ENCODE results near the gene OR10A2.
"Not testable (repeated sequence)": the region's sequence is repeated elsewhere in the genome, so short reads cannot be mapped to it uniquely, and the experiment has no call there.

The OR10A2 gene, protein sequence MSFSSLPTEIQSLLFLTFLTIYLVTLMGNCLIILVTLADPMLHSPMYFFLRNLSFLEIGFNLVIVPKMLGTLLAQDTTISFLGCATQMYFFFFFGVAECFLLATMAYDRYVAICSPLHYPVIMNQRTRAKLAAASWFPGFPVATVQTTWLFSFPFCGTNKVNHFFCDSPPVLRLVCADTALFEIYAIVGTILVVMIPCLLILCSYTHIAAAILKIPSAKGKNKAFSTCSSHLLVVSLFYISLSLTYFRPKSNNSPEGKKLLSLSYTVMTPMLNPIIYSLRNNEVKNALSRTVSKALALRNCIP

GRCh38 chr11:6862961-6863360 is at the start of gene OR10A2:
TSS of gene OR10A2 (plus strand) at chr11:6863057. CDS start at chr11:6869755, 6,698 bp downstream.
- no peak for DNase-seq (ENCODE audit: low read depth)

GRCh38 chr11:6813656-6814055 is 49.2 kb upstream of the OR10A2 start:
- DNase-seq (ENCODE audit: low read depth): no peak

DNA sequence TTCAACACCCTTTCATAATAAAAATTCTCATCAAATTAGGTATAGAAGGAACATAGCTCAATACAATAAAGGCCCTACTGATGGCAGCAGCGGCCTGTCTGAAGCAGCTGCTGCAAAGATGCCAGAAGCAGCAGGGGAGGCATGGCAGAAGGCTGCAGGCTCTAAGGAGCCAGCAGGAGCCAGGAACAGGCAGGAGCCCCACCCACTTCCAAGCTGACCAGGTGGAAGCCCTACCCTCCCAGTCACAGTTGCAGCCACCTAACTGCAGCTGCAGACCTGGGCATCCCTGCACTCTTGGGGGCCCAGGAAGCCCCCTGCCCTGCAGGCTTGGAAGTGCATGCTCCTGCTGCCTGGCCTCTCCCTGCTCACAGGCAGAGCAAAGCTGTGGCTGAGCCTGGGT is 45.2 kb upstream of the OR10A2 start:
- DNase-seq (ENCODE audit: low read depth): no peak

DNA sequence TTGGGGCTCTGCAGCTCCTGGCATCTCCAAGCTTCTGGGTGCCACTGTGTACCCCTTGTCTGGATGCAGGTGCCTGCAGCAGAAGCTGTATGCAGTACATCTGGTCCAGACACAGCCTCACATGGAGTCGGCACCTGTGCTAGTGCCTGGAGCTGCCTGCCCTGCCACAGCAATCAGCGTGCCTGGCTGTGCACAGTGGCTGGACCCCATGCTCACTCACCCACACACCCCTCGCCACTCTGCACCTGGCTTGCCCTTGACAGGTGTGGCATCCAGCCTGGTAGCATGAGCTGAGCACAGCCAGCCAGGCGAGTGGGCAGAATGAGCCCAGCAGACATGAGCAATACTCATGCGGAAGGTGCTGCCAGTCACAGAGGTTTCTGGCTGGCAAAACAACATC is 43.9 kb upstream of the OR10A2 start:
- DNase-seq (ENCODE audit: low read depth): no peak

- DNase-seq (ENCODE audit: low read depth): no peak
These were observed 38.6 kb upstream of the OR10A2 start for GRCh38 chr11:6824136-6824823.

GRCh38 chr11:6825231-6825744 is 37.6 kb upstream of the OR10A2 start:
- DNase-seq (ENCODE audit: low read depth): no peak

- DNase-seq (ENCODE audit: low read depth): no peak
These were observed 34.8 kb upstream of the OR10A2 start for GRCh38 chr11:6828103-6828502.

DNA sequence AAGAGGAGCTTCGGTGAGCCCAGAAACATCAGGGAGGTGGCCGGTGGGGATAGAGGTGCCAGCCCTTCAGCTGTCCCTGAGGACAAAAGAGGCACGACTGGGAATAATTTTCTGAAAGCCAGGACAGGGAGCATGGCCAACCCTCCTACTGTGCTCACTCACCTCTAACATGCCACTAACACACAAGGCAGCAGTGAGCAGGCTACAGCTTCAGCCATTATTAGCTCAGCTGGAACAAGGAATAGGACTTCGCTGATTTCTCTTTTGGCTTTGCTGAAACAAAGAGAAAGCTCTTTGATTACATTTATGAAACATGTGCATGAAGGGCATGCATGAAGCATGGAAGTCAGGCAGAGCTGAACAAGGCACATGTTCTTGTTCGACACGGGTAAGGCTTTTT is 29.5 kb upstream of the OR10A2 start:
- DNase-seq (ENCODE audit: low read depth): no peak

DNA sequence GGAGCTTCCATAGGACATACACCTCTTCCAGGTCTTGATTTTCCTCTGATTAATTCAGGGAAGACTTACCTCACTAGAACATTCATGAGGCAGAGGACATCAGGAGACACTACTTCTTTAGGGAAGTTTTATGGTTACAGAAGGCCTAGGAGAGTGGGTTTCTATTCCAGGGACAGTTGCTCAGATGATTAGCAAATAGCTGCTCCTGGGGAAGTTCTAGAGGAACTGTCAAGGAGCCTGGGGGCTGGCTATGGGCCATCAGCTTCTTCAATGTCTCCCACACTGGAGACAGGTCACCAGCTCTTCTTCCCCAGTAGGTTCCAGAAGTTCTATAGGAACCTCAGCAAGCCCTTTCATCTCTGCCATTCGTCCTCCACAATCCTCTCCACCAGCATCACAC is 28.8 kb upstream of the OR10A2 start:
- DNase-seq (ENCODE audit: low read depth): no peak

- no peak for DNase-seq (ENCODE audit: low read depth)
These were observed 21.2 kb upstream of the OR10A2 start for GRCh38 chr11:6841694-6842093.

DNA sequence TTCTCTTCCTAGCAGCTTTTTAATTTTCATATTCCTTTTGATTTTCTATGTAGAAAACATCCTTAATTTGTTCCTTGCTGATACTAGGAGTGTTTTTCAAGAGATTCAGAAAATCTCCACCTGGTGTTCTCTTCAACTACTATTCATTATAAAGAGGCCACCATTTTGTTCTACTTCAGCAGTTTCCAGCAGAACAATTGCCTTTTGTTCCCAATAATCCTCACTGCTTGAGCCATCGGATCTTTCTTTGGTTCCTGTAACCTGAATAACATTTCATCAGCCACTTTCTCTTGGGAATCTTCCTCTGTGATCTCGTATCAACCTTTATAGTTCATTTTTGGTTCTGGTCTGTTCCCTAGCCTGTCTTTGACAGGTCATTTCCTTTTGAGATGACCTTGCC is 19.2 kb upstream of the OR10A2 start:
- DNase-seq (ENCODE audit: low read depth): no peak

DNA sequence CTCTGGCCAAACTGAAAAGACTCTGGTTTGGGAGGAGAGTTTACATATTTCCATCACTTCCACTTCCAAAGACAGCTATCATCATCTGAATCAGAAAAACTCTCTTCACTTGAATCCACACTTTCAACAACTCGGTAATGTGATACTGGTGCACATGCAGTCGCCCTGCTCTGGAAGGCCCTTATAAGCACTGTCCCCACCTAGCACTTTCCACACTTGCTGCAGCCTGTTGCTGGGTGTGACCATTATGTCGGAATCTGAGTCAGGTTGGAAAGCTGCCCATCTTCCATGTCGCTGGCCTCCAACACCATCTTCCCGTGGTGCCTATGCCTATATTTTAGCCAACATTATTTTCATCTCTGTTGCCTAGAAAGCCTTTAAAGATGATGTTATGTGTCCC is 18.5 kb upstream of the OR10A2 start:
- no peak for DNase-seq (ENCODE audit: low read depth)

GRCh38 chr11:6845383-6845782 is 17.5 kb upstream of the OR10A2 start, which contains the start of gene OR10A5:
TSS of gene OR10A5 (plus strand) at chr11:6845683. CDS start at chr11:6845683, 0 bp downstream.
- no peak for DNase-seq (ENCODE audit: low read depth)

DNA sequence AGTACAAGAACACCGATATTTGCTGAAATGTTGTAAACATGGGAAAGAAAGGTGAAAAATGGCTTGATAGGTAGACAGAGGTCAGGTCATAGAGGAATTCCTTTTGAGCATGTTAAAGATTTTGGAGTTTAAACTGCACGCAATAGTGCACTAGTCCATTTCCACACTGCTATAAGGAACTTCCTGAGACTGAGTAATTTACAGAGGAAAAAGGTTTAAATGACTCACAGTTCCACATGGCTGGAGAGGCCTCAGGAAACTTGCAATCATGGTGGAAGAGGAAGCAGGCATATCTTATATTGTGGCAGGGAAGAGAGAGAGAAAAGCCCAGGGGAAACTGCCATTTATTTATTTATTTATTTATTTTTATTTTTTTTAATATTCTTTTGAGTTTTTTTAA is 12.3 kb upstream of the OR10A2 start:
- DNase-seq (ENCODE audit: low read depth): no peak

- DNase-seq (ENCODE audit: low read depth): not testable (repeated sequence)
These were observed 8.1 kb upstream of the OR10A2 start for GRCh38 chr11:6854801-6855200.

DNA sequence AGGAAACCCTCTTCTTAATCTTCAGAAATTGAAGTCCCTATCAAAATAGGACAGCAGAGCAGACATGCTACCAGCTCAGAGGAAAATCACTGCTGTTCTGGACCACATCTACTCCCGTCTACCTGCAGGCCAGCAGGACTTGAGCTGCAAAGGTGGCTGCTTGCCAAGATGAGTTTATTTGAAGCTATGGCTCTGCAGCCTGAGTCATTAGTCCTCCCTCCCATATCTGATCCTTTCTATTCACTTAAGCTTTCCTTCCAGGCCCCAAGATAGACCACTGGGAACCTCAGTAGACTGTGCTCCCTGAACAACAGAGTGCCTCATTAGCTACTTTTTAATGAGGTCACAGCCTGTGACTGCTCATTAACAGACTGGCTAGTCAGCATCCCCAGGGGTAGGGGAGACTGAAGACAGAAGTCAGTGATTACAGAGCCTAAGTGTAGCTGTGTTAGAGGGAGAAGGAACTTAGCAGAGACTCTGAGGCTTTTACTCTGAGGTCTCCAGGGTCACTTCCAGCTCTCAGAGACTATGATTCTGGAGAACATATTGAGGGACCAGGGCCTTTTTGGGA is 6.8 kb upstream of the OR10A2 start:
- DNase-seq (ENCODE audit: low read depth): no peak

DNA sequence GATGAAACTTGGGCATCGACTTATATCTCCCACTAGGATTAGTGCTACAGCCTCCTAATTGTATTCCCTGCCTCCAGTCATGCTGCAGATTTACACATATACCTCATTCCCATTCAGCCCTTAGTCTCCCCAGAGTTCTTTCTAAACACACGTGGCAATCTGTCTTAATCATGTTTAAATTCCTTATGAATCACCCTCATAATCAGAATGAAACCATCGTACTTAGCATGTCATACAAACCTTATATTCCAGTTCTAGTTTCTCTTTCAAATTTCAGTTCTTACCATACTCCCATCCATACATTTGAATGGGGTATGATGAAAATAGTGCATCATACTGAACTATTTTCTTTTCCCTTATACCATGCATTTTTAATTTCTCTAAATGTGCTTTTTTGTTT is 6.0 kb upstream of the OR10A2 start:
- no peak for DNase-seq (ENCODE audit: low read depth)

GRCh38 chr11:6864438-6864837 is 1.6 kb downstream of the OR10A2 start:
- DNase-seq (ENCODE audit: low read depth): no peak

- no peak for DNase-seq (ENCODE audit: low read depth)
These were observed 8.4 kb downstream of the OR10A2 start for GRCh38 chr11:6871278-6871677.

DNA sequence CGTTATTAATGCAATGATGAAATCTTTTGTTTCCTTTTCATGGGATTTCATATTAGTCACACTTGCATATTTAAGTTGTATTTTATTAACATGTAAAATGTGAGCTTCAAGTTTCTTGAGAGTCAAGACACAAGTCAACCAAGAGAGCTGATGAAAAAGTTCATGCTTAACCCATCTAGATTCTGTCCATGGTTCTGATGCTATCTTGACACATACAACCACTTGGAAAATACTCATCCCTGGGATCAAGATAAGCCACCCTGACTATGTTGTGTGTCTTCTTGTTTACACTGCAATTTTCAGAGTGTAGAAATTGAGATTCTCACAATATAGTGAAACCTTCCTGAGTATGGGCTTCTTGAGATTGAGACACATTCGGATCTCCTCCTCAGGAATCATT is 12.9 kb downstream of the OR10A2 start:
- no peak for DNase-seq (ENCODE audit: low read depth)

- DNase-seq (ENCODE audit: low read depth): no peak
These were observed 13.5 kb downstream of the OR10A2 start, which contains the start of gene OR10A4 for GRCh38 chr11:6876325-6876724. TSS of gene OR10A4 (plus strand) at chr11:6876625. CDS start at chr11:6876648, 23 bp downstream.

DNA sequence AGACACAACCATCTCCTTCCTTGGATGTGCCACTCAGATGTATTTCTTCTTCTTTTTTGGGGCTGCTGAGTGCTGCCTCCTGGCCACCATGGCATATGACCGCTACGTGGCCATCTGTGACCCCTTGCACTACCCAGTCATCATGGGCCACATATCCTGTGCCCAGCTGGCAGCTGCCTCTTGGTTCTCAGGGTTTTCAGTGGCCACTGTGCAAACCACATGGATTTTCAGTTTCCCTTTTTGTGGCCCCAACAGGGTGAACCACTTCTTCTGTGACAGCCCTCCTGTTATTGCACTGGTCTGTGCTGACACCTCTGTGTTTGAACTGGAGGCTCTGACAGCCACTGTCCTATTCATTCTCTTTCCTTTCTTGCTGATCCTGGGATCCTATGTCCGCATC is 14.1 kb downstream of the OR10A2 start:
- no peak for DNase-seq (ENCODE audit: low read depth)

GRCh38 chr11:6882751-6883150 is 19.9 kb downstream of the OR10A2 start:
- DNase-seq (ENCODE audit: low read depth): no peak
